Measurements from ENCODE around the gene UMODL1. TPM values are rescaled to one million over a fixed set of nuclear protein-coding genes. Genes with fewer than 3 reads are reported as not detected.

The UMODL1 gene
- total RNA-seq, 1 experiment from 2014 or later, result not detected

GRCh38 chr21:42149656-42150473 is 78.7 kb downstream of the UMODL1 start:
- no peaks in the 10 kb centered on the region for H3K36me3 Mint-ChIP-seq (ENCODE audit: insufficient read depth, unreplicated experiment)
- H3K9me3 Mint-ChIP-seq (ENCODE audit: low read depth, unreplicated experiment), result no peaks in the 10 kb centered on the region
- no peak for TF ChIP-seq CTCF (IDR thresholded peaks at IDR 0.05; ENCODE audit: unreplicated experiment)
- H3K4me3 Mint-ChIP-seq (ENCODE audit: low read depth, unreplicated experiment), result no peak overlapping the region
- DNase-seq, result no peak
- H3K27me3 Mint-ChIP-seq (ENCODE audit: unreplicated experiment), result peaks cover 16% of the 10 kb centered on the region
- CTCF ChIA-PET, result no interaction called here
- intact Hi-C loops (cut with micrococcal nuclease; ENCODE audit: unreplicated experiment), result no loop called here
- no TSS peak for BruUV-seq (replicated peaks)
- no peaks in the 10 kb centered on the region for H3K4me1 Mint-ChIP-seq (ENCODE audit: low read depth, unreplicated experiment)
- H3K27ac Mint-ChIP-seq (ENCODE audit: unreplicated experiment), result no peak overlapping the region

GRCh38 chr21:42150474-42151085 is 79.5 kb downstream of the UMODL1 start:
- DNase-seq, result no peak
- CTCF ChIA-PET, result no interaction called here
- H3K4me3 Mint-ChIP-seq (ENCODE audit: low read depth, unreplicated experiment), result no peak overlapping the region
- TF ChIP-seq CTCF (IDR thresholded peaks at IDR 0.05; ENCODE audit: unreplicated experiment), result no peak
- no peak overlapping the region for H3K27ac Mint-ChIP-seq (ENCODE audit: unreplicated experiment)
- H3K4me1 Mint-ChIP-seq (ENCODE audit: low read depth, unreplicated experiment), result no peaks in the 10 kb centered on the region
- intact Hi-C loops (cut with micrococcal nuclease; ENCODE audit: unreplicated experiment), result no loop called here
- peaks cover 16% of the 10 kb centered on the region for H3K27me3 Mint-ChIP-seq (ENCODE audit: unreplicated experiment)
- H3K36me3 Mint-ChIP-seq (ENCODE audit: insufficient read depth, unreplicated experiment), result no peaks in the 10 kb centered on the region
- H3K9me3 Mint-ChIP-seq (ENCODE audit: low read depth, unreplicated experiment), result no peaks in the 10 kb centered on the region
- no TSS peak for BruUV-seq (replicated peaks)

GRCh38 chr21:42151148-42151947 is 80.2 kb downstream of the UMODL1 start:
- no TSS peak for BruUV-seq (replicated peaks)

GRCh38 chr21:42151948-42152220 is 80.8 kb downstream of the UMODL1 start:
- H3K4me1 Mint-ChIP-seq (ENCODE audit: low read depth, unreplicated experiment), result no peaks in the 10 kb centered on the region
- no peaks in the 10 kb centered on the region for H3K36me3 Mint-ChIP-seq (ENCODE audit: insufficient read depth, unreplicated experiment)
- no peak for TF ChIP-seq CTCF (IDR thresholded peaks at IDR 0.05; ENCODE audit: unreplicated experiment)
- no peak overlapping the region for H3K27ac Mint-ChIP-seq (ENCODE audit: unreplicated experiment)
- peaks cover 16% of the 10 kb centered on the region for H3K27me3 Mint-ChIP-seq (ENCODE audit: unreplicated experiment)
- DNase-seq, result no peak
- H3K9me3 Mint-ChIP-seq (ENCODE audit: low read depth, unreplicated experiment), result no peaks in the 10 kb centered on the region
- intact Hi-C loops (cut with micrococcal nuclease; ENCODE audit: unreplicated experiment), result no loop called here
- H3K4me3 Mint-ChIP-seq (ENCODE audit: low read depth, unreplicated experiment), result no peak overlapping the region
- no TSS peak for BruUV-seq (replicated peaks)
- CTCF ChIA-PET, result no interaction called here

More at GRCh38 chr21:42151148-42151947, 80.2 kb downstream of the UMODL1 start:
- no peak overlapping the region for H3K4me3 Mint-ChIP-seq (ENCODE audit: low read depth, unreplicated experiment)
- H3K36me3 Mint-ChIP-seq (ENCODE audit: insufficient read depth, unreplicated experiment), result no peaks in the 10 kb centered on the region
- no peaks in the 10 kb centered on the region for H3K4me1 Mint-ChIP-seq (ENCODE audit: low read depth, unreplicated experiment)
- intact Hi-C loops (cut with micrococcal nuclease; ENCODE audit: unreplicated experiment), result no loop called here
- no peaks in the 10 kb centered on the region for H3K9me3 Mint-ChIP-seq (ENCODE audit: low read depth, unreplicated experiment)
- CTCF ChIA-PET, result no interaction called here
- H3K27me3 Mint-ChIP-seq (ENCODE audit: unreplicated experiment), result peaks cover 16% of the 10 kb centered on the region
- no peak for DNase-seq
- TF ChIP-seq CTCF (IDR thresholded peaks at IDR 0.05; ENCODE audit: unreplicated experiment), result no peak
- H3K27ac Mint-ChIP-seq (ENCODE audit: unreplicated experiment), result no peak overlapping the region
